Tongue (tissue), 2 donors: ENCODE measurements around the gene TMEM59. TPM values are rescaled to one million over a fixed set of nuclear protein-coding genes. Genes with fewer than 3 reads are reported as not detected.
"Not testable (repeated sequence)": the region's sequence is repeated elsewhere in the genome, so short reads cannot be mapped to it uniquely, and the experiment has no call there.

Source experiments
- DNase-seq: peaks from one replicate; pipeline ENCODE4 v3.0.0-alpha.2; 2015
- total RNA-seq: library from RNA; depleted of rRNA; stranded (reverse); fragments of >200 nt; gene quantifications from one replicate; pipeline ENCODE4 v1.2.3, GENCODE V29; 2014

The TMEM59 gene
- total RNA-seq, 1 donor from 2014 or later: 161 TPM

DNA sequence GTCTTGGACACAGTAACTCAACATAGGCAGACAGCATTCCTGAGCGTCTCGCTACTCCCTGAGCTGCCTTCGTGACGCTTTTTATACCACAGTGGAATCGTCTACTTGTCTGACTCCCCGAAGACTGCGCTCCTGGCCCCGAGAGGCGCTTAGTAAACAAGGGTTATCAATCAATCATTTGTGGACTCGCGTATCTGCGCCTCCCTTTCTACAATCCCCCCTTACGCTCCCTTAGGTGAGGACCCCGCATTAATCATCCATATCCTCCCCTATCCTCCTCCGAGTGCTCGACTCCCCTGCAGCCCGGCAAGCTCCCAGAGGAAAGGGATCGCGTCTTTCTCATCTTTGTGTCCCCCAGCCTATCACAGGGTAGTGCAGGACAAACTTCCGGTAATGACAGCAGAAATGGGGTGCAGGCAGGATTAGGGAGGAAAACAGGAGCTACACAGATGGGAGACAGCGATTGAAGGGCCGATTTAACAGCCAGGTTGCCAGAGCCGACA, 522 bp downstream of the TMEM59 start:
- DNase-seq: peak; percentile 62

DNA sequence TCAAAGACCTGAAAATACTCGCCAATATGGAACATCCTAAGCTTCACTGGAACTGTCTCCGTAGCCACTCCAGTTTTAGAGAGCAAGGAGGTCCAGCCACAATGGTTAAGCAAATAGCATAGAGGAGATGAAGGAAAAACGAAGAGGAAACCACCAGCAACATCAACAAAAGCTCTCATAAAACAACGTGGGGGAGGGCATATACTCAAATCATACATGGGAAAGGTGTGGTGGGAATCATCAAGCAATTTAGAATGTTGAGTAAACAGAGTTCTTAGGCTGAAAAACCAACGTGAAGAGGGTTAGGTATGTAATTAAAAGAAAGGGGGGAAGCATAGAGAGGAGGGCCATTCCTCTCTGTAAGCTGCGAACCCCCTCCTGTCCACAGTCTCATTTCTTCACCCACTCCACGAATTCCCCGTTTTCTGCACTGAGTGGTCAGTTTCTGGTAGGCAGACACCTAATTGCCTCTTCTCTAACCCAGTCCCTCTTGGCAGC, 1.0 kb downstream of the TMEM59 start:
- DNase-seq: peak; percentile 18

DNA sequence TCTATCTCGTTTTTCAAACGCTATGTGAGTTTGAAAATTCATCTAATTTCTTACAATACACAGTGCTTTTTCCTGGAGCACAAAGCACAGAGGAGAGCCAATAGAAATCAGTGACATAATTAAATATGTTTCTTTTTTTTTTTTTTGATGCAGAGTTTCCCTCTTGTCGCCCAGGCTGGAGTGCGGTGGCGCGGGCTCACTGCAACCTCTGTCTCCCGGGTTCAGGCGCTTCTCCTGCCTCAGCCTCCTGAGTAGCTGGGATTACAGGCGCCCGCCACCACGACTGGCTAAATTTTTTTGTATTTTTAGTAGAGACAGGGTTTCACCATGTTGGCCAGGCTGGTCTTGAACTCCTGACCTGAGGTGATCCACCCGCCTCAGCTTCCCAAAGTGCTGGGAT, 2.6 kb downstream of the TMEM59 start:
- not testable (repeated sequence) for DNase-seq

DNA sequence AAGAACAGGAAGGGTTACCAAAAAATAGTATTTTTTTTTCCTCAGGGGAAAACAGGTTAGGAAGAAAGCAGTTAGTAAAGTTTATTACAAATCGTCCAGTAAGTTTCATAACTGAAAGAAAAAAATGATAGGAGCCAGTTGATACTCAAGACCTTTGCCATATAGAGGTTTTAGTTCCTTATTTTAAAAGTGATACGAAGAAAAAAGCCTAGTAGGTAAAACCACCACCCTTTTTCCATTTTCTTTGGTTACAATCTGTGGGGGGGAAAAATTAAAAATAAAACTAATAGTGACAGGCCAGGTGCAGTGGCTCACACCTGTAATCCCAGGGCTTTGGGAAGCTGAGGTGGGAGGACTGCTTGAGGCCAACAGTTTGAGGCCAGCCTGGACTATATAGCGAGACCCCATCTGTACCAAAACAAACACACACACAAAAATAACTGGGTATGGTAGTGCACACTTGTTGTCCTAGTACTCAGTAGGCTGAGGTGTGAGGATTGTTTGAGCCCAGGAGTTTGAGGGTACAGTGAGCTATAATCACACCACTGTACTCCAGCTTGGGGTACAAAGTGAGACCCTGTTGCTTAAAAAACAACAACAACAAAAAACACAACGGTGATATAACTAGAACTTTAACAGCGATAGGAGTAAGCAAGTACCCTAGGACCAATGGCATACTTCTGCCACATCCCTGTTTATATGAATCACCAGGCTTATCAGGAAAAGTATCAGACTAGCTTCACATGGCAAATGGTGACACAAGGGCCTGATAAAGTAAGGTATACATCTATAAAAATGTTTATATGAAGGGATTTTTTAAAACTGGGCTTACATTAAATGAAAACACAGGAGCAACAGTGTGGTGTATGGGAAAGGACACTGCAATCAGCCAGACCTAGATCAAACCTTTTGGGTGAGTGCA, 5.4 kb downstream of the TMEM59 start:
- no peak for DNase-seq

DNA sequence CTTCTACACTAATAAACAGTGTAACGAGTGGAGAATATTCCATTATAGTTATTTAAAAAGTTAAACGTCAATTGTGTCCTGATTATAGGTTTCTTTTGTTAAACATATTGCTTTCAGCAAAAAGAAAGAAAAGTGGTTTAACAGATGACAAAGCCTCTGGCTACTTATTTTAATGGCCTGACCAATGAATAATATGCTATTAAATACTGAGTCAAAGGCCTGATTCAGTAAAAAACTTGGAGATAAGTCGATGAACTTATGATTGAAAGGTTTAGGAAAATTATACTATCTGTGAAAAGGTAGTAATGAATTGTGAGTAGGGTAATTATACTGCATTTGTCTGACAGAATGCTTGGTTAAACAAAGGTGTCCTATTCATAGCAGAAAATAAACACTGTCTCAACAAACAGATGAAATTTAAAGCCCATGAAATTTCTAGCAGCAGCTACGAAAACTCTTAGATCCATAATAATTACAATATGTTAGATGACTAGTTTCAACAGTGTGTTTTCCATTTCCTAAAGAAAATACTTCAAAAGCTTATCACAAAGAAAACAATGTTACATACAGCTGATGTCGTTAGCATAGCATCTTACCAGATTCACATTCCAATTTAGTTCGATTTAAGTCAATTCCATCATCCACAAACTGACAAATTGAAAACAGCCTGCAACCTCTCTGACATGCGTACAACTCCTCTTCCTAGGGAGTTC, 6.2 kb downstream of the TMEM59 start:
- no peak for DNase-seq

DNA sequence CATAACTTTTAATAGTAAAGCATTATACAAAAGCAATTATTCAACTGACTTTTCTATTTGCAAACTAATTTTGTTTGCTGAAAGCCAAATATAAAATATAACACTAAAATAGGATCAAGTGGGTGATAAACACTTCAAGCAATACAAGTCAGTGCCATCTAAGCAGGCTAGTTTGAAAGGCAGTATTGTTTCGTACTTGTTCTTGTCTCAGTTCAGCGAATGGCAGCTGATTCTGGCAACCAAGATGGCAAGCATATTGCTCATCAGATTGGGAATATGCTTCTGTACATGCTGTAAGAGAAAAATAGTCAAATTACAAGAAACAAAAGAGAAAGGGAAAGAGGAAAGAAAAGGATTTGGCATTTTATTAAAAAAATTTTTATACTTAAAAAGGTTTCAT, 7.5 kb downstream of the TMEM59 start:
- DNase-seq: no peak

DNA sequence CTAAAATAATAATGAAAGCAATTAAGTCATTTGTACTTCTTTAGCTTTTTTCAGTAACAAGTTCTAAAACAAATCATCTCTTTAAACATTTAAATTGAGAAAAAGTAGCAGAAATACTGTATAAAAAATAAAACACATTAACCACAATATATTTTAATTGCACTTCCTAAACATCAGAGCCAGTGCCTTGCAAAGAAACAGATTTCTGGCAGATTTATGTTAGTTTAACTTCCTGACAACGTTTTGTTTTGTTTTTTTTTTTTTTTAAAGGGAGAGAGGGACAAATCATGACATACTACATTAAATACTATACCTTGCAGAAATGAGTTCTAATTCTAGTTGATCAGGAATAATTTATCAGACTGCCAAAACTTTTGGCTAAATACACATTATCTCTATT, 11.2 kb downstream of the TMEM59 start:
- DNase-seq: no peak

DNA sequence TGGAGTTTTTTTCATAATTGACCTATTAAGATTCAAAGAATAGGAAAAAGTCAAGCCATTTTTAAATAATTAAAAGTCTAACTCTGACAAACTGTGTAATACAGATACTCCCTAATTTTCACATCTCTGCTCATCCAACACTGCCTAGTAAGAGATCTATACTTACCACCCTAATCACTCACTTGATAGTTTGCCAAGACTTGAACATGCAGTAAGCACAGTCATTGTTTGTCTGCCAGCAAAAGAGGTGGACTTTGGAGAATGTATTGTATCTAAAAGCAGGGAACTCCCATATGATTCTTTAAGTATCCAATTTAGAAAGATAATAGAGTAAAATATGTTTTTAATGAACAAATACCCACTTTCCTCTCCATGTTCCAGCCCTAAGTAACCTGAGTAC, 15.5 kb downstream of the TMEM59 start:
- DNase-seq: no peak

DNA sequence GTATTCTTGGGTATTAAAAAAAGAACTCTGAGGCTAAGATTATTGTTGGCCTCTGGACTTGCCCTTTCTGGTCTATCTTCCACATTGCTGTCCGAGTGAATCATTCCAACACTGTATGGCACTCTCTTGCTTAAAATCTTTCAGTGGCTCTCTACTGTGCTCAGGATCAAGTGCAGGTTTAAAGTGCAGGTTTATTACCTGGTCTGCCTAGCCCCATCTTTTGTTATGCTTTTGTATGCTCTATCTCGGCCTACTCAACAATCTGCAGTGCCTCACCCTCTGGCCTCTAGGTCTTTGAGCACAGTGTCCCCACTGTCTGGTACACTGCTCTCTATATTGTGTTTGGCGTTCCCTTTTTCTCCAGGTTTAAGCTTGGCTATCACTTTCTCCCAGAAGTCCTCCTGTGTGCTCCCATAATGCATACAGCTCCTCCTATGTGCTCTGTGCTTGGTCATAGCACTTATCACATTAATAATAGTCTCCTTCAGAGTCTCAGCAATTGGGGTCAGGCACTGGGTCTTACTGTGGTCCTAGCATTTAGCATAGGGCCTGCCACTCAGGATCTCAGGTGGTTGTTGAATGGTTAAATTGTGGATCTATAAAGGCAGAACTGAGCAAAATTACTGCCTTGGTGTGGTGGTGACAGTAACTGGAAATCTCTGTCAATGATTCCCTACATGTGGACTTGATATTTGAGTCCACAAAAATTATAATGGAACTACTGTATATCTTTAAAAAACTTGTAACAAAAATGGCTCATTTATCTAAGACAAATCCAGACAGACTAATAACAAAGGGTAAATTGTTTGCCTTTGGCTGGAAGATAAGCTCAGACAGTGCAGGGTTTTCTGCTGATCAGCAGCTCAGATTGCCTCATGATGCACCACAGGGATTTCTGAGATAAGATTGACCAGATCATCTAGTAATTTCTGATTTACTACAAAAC, 24.4 kb downstream of the TMEM59 start:
- DNase-seq: no peak

DNA sequence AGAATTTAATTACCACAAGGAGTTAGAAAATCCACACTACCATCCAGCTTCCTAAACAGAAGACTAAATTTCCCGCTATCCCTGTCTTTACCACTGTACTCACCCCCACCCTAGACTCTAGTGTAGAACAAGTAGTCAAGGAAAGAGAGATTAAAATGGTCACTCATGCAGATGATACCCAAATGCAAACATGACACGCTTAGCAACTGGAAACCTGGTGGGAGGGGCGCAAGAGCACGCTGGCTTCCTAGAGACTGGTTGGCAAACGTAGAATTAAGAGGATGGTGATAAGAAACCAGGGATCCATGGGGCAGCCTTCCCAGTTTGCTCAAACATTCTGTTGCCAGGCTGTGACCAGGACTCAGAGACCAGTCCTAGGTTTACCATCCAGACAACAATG, 25.2 kb downstream of the TMEM59 start:
- DNase-seq: no peak

DNA sequence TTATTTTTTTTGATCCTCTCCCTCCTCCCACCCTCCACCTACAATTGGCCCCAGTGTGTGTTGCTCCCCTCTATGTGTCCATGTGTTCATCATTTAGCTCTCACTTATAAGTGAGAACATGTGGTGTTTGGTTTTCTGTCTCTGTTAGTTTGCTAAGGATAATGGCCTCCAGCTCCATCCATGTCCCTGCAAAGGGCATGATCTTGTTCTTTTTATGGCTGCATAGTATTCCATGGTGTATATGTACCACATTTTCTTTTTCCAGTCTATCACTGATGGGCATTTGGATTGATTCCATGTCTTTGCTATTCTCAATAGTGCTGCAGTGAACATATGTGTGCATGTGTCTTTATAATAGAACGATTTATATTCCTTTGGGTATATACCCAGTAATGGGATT, 28.2 kb downstream of the TMEM59 start:
- DNase-seq: not testable (repeated sequence)

DNA sequence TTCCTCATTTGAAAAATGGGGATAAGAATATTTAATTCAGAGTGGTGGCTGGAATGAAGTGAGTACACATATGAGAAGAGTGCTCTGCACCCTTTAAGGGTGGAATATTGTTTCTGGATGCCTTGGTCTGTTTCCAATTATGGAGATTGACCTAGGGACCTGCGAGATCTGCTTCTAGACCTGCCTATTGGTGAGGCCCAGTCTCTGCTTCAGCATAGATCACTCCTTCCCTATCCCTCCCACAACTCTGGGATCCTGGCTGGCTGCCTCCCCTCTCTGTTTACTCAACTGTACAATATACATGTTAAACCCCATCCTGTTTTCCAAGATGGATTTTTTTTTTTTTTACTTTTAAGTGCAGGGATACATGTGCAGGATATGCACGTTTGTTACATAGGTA, 28.6 kb downstream of the TMEM59 start:
- DNase-seq: peak; percentile 11

DNA sequence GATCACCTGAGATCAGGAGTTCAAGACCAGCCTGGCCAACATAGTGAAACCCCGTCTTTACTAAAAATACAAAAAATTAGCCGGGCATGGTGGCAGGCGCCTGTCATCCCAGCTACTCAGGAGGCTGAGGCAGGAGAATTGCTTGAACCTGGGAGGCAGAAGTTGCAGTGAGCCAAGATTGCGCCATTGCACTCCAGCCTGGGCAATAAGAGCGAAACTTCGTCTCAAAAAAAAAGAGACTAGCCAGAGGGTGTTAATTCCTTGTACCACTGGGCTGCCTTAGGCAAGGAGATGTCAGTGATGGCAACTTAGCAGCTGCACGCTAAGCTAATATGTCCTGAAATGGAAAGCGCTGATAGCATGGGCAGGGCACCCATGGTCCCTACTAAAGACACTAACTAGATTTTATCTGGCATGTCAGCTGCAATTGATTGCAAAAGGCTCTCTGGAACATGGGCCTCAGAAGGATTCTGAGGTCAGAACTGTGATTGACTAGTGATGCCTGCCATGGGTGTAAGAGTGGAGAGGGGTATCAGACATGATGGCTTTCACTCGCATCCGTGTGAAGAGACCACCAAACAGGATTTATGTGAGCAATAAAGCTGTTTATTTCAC, 33.3 kb downstream of the TMEM59 start:
- DNase-seq: not testable (repeated sequence)

DNA sequence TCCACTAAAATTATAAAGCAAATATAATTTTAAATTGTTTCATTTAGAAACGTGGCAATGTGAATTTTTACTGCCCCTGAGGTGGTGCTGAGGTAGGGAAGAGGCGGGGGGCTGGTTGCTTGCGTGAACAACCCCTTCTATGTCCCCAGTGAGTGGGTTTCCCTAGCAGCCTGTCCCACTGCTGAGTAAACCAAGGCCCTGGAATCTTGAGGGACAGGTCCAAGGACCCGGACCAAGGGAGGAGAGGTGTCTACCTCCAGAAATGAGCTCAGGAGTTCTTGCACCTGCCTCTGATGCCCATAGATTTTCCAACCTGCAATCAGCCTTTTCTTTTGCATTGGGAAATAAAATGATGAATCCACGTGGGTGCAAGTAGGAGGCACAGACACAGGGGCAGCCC, 34.4 kb downstream of the TMEM59 start:
- DNase-seq: no peak

DNA sequence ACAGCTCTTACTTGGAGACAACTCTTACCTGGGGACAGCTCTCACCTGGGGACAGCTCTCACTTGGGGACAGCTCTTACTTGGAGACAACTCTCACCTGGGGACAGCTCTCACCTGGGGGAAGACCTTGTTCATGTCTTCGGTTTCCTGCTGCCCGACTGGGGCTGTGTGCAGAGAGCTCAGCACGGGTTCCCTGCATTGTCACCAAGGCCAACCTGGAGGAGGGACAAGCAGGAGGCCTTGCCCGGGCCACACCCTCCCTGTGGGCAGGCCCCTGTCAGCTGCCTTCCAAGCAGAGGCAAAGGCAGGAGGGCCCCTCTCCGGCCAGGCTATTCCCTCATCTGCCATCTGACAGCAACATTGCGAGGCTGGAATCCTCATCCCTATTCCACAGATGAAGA, 35.0 kb downstream of the TMEM59 start, which contains the start of gene LDLRAD1:
Gene LDLRAD1, minus strand, starts transcription at position 208 of the 400 bp plus-strand sequence. Its CDS starts 74 bp downstream, at position 134.
- no peak for DNase-seq

DNA sequence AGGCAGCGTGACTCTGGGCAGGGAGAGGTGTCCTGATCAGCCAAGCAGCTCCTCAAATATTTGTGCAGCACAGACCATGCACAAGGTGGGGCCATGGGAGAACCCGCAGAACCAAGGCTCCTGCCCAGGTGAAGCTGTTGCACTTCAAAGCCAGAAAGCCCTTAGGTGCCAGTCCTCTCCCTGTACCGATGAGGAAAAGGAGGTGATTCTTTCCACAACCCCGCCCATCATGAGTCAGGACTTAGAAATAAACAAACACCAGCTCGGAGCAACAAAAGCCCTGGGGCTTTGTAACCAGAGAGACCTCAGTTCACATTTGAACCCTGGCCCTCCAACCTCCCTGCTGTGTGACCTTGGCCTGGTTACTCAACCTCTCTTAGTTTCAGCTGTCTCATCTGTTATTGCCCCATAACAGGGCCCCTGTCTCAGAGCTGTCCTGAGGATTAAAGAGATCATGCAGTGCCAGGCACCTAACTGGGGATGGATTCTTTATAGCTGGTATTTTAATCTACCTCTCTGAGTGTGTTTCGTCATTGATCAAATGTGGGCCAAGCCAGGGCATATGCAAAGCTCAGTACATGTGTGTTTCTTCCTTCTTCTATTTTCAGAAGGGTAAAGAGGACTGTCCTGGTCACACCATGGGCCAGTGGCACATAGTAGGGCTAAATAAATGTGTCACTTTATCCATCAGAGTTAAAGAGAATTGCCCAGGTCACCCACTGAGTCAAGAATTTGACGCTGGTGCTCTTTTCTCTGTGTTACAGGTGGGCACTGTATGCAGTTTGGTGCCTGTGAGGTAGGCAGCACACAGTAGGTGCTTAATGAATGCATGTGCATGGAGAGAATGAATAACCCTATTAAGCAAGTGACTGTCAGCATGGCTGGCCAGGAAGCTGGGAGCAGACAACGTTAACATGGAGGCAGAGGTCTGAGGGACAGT, 36.4 kb downstream of the TMEM59 start:
- peak; percentile 36 for DNase-seq

DNA sequence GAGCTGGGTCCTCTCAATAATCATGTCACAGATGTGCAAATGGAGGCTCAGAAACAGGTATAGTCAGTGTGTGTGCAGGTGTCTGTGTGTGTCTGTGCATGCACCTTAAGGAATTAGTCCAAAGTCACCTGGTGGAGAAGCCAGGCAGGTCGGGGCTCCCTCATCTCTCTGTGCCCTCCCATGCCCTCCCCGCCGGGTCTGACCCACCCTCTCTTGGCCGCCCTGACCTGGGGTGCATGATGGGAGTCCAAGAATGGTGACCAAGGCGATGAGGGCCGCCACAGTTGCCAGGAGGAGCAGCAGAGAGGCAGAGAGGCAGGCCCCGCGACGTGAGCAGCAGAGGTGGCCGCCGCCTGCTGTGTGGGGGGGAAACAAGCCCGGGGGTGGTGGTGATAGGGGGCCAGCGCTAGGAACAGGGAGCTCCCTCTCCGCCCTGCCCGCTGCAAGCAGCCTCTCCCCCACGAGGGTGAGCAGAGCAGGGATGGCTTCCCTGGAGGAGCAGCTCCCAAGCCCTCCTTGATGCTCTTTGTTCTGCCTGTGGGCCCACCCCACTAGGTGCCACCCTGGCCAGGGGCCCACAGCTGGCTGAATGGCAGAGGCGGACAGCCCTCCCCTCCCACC, 38.9 kb downstream of the TMEM59 start:
- no peak for DNase-seq

DNA sequence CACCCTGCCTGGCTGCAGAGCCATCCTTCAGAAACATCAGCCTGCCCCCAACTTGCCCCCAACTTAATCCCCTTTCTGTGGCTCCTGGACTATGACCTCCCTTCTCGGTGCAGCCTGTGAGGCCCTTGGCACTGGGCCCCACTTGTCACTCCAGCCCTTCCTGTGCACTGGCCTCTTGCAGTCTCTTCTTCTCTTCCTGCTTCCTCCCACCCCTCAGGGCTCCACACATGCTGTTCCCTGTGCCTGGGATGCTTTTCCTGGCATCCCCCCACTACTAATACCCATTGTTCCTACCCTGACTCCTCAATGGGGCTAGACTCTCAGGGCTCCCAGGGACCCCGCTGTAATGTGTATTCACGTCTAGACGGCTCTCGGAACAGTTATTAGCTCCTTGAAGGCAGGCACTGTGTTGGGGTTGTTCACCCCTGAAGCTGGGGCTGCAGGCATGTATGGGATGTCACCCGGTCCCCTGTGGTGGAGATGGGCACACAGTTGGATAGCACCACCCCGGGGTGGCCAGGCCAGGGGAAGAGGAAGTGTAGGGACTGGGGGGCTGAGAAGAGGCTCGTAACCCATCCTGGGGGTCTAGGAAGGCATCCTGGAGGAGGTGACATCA, 39.5 kb downstream of the TMEM59 start:
- no peak for DNase-seq

DNA sequence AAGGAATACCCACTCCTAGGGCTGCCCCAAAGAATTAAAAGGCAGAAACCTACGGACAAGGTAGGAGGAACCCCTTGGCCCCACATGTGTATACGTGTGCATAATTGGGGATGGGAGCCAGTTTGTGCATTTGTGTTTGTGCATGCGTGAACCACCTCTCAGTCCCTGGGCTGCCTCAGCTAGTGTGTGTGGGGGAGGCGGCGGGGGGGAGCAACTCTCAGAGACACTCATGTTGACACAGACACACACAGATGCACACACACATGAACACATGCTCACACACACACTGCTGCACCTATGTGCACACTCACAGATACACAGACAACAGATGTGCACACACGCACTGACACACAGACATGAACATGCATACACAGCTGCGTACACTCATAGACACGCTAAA, 40.1 kb downstream of the TMEM59 start:
- DNase-seq: no peak
